Activated naive CD8-positive, alpha-beta T cell (primary cell): ENCODE data around the gene SLIT3.

Experiments used
- H3K27ac Mint-ChIP-seq: one replicate; pipeline ENCODE4 v1.8.0; 2021; ENCODE audit warnings: mixed read lengths
- H3K27me3 Mint-ChIP-seq: one replicate; pipeline ENCODE4 v1.8.0; 2021; ENCODE audit warnings: mixed read lengths
- H3K36me3 Mint-ChIP-seq: one replicate; pipeline ENCODE4 v1.8.0; 2021; ENCODE audit warnings: mixed read lengths
- H3K4me1 Mint-ChIP-seq: one replicate; pipeline ENCODE4 v1.8.0; 2021; ENCODE audit warnings: low read depth, mixed read lengths
- H3K4me3 Mint-ChIP-seq: one replicate; pipeline ENCODE4 v1.8.0; 2021; ENCODE audit warnings: mild to moderate bottlenecking, mixed read lengths
- H3K9me3 Mint-ChIP-seq: one replicate; pipeline ENCODE4 v1.8.0; 2021; ENCODE audit warnings: low read depth, mixed read lengths

Gene SLIT3

DNA sequence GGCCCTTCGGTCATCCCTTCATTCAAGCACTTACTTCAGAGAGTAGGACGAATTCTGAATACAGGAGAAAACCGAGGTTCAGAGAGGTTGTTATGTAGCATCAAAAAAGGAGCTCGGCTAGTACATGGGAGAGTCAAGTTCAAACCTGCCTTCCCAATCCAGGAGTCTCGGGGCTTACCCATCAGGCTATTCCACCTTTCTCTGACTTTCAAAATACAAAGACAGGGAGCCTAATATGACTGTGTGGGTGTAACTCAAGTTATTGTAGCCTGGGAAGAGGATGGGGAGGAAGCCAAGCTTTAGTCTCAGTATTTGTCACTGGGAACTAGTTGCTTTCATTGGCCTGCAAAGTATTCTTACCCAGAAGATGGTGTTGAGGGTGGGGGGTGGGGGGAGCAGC is 447.0 kb downstream of the SLIT3 start:
- no peaks in the 10 kb centered on the region for H3K9me3 Mint-ChIP-seq
- no peaks in the 10 kb centered on the region for H3K4me1 Mint-ChIP-seq
- no peaks in the 10 kb centered on the region for H3K36me3 Mint-ChIP-seq
- no peak overlapping the region for H3K4me3 Mint-ChIP-seq
- no peaks in the 10 kb centered on the region for H3K27me3 Mint-ChIP-seq
- no peak overlapping the region for H3K27ac Mint-ChIP-seq

DNA sequence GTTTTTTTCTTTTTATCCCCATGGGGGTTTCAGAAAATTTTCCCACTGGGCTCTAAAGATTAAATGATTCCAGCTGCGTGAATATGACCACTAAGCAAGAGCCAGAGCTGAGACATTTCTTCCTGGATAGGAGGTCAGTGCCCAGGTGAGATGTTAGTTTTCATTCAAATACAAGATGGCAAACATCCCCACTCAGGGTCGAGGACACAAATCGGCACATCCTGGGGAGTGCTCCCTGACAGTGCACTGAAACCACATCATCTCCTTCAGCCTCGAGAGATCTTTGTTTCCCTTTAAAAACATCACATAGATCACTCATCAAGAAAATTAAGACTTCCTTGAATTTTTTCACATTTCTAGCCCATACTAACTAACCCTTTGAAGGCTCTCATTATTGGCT is 448.6 kb downstream of the SLIT3 start:
- no peaks in the 10 kb centered on the region for H3K27me3 Mint-ChIP-seq
- H3K27ac Mint-ChIP-seq: no peak overlapping the region
- H3K4me3 Mint-ChIP-seq: no peak overlapping the region
- H3K4me1 Mint-ChIP-seq: no peaks in the 10 kb centered on the region
- no peaks in the 10 kb centered on the region for H3K9me3 Mint-ChIP-seq
- no peaks in the 10 kb centered on the region for H3K36me3 Mint-ChIP-seq

DNA sequence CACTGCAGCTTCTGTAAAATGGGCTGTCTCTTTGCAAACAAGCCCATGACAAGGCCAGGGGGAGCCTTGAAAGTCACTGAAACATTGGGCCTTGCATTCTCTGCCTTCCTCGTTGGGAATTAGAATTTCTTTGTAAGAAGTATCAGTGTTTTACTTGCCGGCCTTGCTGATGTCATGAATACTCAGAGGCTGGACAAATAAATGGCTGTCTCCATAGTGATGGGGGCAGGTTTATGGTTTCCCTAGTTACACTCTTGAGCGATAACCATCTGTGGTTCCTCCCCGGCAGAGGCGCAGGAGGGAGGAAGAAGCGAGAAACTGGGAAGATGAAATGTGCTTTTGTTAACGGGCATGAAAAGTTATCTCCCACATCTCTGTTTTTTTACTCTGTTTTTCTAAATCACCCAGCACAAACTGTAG is 449.0 kb downstream of the SLIT3 start:
- Mint-ChIP-seq H3K27ac (no peak overlapping the region), H3K36me3 (no peaks in the 10 kb centered on the region), H3K27me3 (no peaks in the 10 kb centered on the region), H3K9me3 (no peaks in the 10 kb centered on the region), H3K4me3 (no peak overlapping the region), H3K4me1 (no peaks in the 10 kb centered on the region)

DNA sequence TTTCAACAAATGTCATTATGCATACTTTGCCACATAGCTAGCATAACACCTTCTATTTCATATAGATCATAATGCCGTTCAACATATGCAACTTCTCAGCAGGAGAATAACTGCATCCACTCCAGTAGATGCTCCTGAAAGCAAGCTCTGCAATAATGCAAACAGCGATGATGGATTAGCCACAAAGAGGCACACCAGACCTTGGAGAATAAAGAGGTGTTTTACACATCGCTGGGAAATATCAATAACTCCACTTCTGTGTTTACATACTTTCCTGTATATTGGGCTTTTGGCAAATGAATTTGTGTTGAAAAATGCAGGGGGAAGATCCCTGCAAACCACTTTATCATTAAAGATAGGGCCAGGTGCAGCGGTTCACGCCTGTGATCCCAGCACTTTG is 450.3 kb downstream of the SLIT3 start:
- Mint-ChIP-seq H3K4me1 (no peaks in the 10 kb centered on the region), H3K4me3 (no peak overlapping the region), H3K36me3 (no peaks in the 10 kb centered on the region), H3K27me3 (peaks cover 1% of the 10 kb centered on the region), H3K9me3 (no peaks in the 10 kb centered on the region), H3K27ac (no peak overlapping the region)

DNA sequence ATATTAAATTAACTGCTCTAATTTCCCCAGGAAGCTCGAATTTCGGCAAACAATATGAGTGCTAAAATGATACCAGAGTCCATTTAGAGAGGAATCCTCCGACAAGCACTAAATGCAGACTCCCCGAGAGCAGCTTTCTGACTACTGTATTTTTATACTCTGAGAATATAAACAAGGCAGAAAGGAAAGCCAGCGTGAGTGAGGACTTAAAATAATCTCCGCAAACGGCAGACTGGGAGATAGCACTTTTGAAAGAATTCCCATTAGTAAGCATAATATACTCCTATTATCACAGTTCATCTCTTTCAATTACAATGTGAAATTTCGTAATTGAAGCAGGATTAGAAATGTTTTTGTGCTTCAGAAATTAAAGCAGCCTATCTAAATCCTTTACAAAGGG is 452.4 kb downstream of the SLIT3 start:
- Mint-ChIP-seq H3K36me3 (no peaks in the 10 kb centered on the region), H3K9me3 (no peaks in the 10 kb centered on the region), H3K27me3 (peaks cover 5% of the 10 kb centered on the region), H3K4me3 (no peak overlapping the region), H3K4me1 (no peaks in the 10 kb centered on the region), H3K27ac (no peak overlapping the region)

DNA sequence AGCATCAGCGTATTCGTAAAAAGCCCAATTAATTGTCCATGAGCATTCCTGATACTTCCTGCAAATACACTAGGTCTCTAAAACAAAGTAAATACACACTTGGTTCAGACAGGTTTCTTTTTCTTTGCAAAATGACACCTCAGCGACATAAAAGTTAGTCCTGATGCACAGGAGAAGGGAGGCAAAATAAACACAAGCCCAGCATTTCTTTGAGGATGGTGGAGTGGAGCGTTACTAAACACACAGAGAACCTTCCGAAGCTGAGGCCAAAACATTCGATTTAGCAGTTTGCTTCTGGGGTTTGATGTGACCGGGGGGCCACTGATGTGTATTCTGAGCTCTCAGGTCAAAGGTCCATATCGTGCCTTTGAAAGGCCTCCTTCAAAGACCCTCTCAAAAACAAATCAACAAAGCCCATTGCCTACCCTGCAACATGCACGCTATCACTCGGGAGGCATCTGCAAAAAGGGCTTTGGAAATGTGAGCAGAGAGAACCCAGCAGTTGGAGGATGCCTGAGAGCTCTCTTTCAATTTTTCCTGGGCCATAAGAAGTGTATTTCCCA is 453.3 kb downstream of the SLIT3 start:
- Mint-ChIP-seq H3K4me3 (no peak overlapping the region), H3K9me3 (no peaks in the 10 kb centered on the region), H3K36me3 (no peaks in the 10 kb centered on the region), H3K27ac (no peak overlapping the region), H3K27me3 (peaks cover 5% of the 10 kb centered on the region), H3K4me1 (no peaks in the 10 kb centered on the region)

DNA sequence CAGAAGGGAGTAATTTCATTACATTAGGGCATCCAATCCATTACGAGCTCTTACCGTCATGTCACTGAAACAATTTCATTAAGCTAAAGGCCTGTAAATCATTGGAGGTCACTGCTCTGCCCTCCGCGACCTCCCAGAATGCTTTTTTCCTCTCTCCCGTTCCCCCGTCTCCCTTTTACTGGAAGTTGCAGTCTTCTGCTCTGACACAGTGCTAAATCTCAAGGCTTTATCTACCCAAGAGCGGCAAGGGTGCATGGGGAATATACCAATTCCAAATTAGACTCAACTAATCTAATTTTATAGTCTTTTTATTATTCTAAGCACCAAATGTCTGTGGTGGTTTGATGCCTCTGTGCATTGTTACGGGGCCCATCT is 456.0 kb downstream of the SLIT3 start:
- Mint-ChIP-seq H3K36me3 (no peaks in the 10 kb centered on the region), H3K4me3 (no peak overlapping the region), H3K27me3 (peaks cover 7% of the 10 kb centered on the region), H3K4me1 (no peaks in the 10 kb centered on the region), H3K9me3 (no peaks in the 10 kb centered on the region), H3K27ac (no peak overlapping the region)

DNA sequence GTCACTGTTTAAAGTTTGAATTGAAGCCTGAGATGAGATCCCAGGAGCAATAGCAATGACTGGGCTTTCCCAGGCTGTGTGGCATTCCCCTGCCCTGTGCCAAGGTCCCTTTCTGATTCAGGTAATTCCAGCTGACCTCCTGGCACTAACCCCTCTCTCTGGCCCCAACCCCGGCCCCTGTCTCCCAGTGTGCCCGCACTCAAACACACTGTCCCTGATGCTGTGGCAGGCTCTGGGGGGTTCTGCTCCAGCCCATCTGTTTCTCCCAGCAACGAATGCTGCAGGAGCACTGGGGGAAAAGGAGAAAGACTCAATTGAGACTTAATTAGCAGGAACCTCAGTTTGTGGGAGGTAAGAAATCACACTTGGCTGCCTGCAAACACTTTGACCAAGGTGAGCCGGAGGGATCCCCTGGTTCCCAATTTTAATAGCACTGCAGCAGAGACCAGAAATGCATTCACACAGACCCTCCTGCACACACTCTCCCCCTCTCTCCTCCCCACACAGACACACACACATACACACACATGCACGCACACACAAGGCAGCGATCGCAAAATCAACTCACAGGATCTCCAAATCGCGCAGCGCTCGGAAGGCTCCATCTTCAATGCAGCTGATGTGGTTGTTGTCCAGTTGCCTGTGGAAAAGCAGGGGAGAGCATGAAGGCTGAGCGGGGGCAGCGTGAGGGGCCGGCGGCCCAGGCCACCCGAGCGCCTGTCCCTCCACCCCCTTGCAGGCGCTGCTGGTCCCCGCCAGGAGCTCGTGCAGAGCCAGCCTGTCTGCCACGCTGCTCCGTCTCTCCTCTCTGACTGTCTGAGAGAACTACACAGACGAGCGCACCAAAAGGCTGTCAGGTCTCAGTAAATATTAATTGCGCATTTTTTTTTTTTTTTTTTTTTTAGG is 456.7 kb downstream of the SLIT3 start:
- H3K27ac Mint-ChIP-seq: no peak overlapping the region
- H3K9me3 Mint-ChIP-seq: no peaks in the 10 kb centered on the region
- H3K4me1 Mint-ChIP-seq: no peaks in the 10 kb centered on the region
- H3K27me3 Mint-ChIP-seq: peaks cover 7% of the 10 kb centered on the region
- H3K4me3 Mint-ChIP-seq: no peak overlapping the region
- H3K36me3 Mint-ChIP-seq: no peaks in the 10 kb centered on the region

DNA sequence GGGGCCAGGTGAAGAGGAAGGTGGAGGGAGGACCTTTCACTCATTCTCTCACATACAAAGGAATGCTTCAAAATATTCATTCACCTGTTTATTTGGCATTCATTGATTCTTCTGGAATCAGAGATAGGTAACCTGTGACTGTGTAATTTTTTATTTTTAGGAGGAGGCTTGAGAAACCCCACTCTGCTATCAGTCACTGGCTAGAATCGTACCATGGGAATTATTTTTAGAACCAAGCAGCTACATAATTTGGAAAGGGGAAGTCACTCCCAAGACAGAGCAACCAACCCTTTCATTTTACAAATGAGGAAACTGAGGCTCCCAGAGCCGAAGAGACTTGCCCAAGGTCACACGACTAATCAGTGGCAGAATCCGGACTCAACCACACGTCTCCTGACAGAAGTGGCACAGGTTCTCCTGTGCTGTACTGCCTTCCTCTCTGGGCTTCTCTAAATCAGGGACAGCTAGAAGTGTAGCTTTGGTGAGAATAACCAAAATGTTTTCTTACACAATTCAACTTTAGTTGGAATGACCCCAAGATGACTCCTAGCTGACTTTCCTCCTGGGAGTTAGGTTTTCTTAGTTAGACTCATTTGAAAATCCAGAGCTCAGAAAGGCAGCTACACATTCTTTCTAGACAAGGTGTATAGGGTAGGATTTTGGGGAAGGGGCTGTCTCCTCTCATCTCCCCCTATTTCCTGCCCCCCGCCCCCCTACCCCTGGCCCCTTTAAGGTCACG is 457.5 kb downstream of the SLIT3 start:
- peaks cover 7% of the 10 kb centered on the region for H3K27me3 Mint-ChIP-seq
- H3K36me3 Mint-ChIP-seq: no peaks in the 10 kb centered on the region
- no peak overlapping the region for H3K4me3 Mint-ChIP-seq
- no peaks in the 10 kb centered on the region for H3K9me3 Mint-ChIP-seq
- no peaks in the 10 kb centered on the region for H3K4me1 Mint-ChIP-seq
- no peak overlapping the region for H3K27ac Mint-ChIP-seq

DNA sequence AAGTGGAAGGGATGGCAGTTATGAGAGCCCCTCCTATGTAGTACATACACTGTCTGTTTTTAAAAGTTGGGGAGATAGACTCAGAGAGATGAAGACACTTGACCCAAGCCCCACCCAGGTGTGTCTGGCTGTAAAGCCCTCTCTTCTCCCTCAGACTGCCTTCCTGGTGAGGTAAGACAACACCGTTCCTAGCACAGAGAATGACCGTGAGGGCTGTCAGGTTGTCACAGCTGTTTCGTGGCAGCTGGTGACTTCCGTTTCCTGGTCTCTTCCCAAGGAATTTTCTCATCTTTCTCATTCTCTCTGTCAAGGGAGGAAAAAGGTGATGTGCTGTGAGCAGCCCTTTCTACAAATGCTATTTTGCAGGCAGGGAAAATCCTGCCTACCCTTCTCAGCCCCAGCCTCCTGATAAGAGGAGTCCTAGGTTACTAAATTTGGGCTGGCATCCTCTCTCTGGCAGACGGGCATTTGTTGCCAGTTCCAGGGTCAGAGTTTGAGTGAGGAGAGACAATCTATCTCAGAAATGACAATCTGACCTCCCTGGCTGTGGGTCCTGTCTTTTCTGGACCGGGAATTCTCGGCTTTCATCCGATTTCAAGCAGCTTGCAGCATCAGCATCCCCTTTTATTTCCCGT is 458.3 kb downstream of the SLIT3 start:
- Mint-ChIP-seq H3K36me3 (no peaks in the 10 kb centered on the region), H3K4me3 (no peak overlapping the region), H3K27me3 (peaks cover 7% of the 10 kb centered on the region), H3K9me3 (no peaks in the 10 kb centered on the region), H3K27ac (no peak overlapping the region), H3K4me1 (no peaks in the 10 kb centered on the region)

DNA sequence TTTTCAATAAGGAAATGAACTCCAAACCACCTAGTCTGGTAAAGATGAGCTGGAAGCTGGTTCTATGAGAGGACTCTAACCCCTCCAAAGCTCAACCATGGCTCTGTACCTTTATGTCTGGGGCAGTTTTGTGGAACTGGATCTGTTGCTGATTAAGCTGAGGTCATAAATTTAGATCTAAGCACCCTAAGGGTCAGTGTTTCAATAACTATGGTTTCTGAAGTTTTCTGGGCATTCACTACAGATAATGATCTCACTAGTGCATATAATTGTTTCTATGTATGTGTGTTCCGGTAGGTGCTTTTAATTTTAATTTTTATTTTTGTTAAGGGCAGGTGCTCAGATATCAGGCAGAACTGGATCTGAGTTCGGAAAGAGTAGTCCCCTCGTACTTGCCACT is 463.1 kb downstream of the SLIT3 start:
- Mint-ChIP-seq H3K27ac (peak overlapping the region; percentile 7), H3K36me3 (no peaks in the 10 kb centered on the region), H3K27me3 (peaks cover 2% of the 10 kb centered on the region)

DNA sequence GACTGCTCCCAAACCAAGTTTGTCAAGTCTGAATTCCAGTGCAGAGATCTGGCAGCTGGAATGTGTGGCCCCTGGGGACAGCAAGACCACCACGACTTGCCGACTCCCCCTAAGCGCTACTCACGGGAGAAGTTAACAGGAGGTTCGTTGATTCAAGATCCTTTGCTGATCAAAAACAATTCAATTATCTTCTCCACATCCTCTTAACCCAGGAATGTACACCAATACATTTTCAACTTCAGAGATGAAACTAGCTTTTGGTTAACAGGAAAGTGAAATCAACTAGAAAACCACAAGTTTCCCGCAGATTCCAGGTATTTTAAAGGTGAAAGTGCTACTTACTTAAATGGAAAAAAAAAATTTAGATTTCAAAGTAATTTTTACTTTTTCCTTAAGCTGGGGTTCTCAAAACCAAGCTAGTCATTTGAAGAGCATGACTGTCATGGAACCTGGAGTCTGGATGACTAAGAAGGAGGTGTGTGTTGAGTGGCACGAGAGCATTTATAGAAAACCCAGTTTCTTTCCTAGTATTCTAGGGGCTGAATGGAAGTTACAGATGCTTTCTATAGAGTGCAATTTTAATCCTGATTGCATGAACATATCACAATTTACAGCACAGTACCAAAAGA is 464.2 kb downstream of the SLIT3 start:
- peak overlapping the region; percentile 15 for H3K4me3 Mint-ChIP-seq
- no peaks in the 10 kb centered on the region for H3K36me3 Mint-ChIP-seq
- H3K27me3 Mint-ChIP-seq: no peaks in the 10 kb centered on the region
- H3K4me1 Mint-ChIP-seq: peaks cover 5% of the 10 kb centered on the region
- peak overlapping the region; percentile 83 for H3K27ac Mint-ChIP-seq
- no peaks in the 10 kb centered on the region for H3K9me3 Mint-ChIP-seq

More for the DNA sequence above, 463.1 kb downstream of the SLIT3 start:
- Mint-ChIP-seq H3K9me3 (no peaks in the 10 kb centered on the region), H3K4me1 (peaks cover 5% of the 10 kb centered on the region), H3K4me3 (no peak overlapping the region)

DNA sequence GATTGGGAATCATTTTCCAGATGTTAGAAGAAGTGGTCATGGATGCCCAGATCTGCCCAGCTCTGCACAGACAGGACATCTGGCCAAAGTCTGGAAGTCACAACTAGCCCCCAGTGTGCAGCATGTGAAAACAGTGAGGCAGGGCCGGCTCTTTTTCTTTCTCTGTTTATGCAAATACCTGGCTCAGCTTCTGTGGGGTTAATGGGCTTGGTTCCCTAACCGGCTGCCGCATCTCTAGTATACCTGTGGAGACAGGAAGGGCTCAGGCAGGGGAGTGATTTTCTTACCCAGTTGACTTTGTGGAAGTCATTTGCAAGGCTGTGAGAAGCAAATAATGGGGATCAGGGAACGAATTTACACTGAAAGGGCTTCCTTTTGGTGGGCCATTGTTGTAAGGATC is 467.0 kb downstream of the SLIT3 start:
- H3K9me3 Mint-ChIP-seq: no peaks in the 10 kb centered on the region
- H3K36me3 Mint-ChIP-seq: no peaks in the 10 kb centered on the region
- H3K27me3 Mint-ChIP-seq: no peaks in the 10 kb centered on the region
- H3K27ac Mint-ChIP-seq: no peak overlapping the region
- H3K4me3 Mint-ChIP-seq: no peak overlapping the region
- H3K4me1 Mint-ChIP-seq: peaks cover 5% of the 10 kb centered on the region

DNA sequence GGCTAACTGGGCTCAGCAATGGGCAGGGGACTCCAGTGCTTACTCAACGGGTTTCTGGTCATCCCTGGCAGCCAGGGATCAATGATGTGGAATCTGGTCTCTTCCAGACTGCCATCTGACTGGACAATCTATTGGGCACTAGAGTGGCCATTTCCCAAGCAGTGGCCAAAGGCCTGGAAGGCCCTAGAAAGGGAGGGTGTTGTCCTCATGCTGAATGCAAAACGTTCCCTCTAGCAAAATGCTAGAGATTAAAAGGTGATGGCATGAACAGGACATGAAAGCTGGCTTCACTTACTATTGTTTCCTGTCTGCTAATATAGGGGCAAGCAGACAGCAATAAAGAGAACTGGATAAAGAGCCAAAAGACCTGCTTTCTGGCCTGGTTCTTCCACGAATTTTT is 467.6 kb downstream of the SLIT3 start:
- no peaks in the 10 kb centered on the region for H3K36me3 Mint-ChIP-seq
- no peak overlapping the region for H3K27ac Mint-ChIP-seq
- H3K9me3 Mint-ChIP-seq: no peaks in the 10 kb centered on the region
- H3K27me3 Mint-ChIP-seq: no peaks in the 10 kb centered on the region
- H3K4me1 Mint-ChIP-seq: peaks cover 5% of the 10 kb centered on the region
- no peak overlapping the region for H3K4me3 Mint-ChIP-seq
